Retinal pigment epithelial cell (primary cell): ENCODE data around the gene GET4.
"Not testable (repeated sequence)": the region's sequence is repeated elsewhere in the genome, so short reads cannot be mapped to it uniquely, and the experiment has no call there.

Experiments
- DNase-seq: peaks from one replicate; pipeline ENCODE4 v3.0.0-alpha.2; 2010; ENCODE audit warnings: low read depth
- H3K4me3 ChIP-seq: 2 replicates; pipeline ENCODE4 v1.5.1; 2011; ENCODE audit warnings: mild to moderate bottlenecking, low read length, control low read depth, moderate library complexity
- CTCF ChIP-seq: conservative IDR thresholded peaks from 2 replicates; pipeline ENCODE4 v1.5.1; 2011; ENCODE audit warnings: low read depth, low read length, control low read depth, inconsistent platforms

The GET4 gene

GRCh38 chr7:939843-940242, 63.5 kb downstream of the GET4 start:
- no peak for TF ChIP-seq CTCF
- no peak overlapping the region for H3K4me3 ChIP-seq
- no peak for DNase-seq

- no peak for DNase-seq
- TF ChIP-seq CTCF = no peak
- H3K4me3 ChIP-seq = no peak overlapping the region
Measured at GRCh38 chr7:940599-941408, 64.5 kb downstream of the GET4 start.

- not testable (repeated sequence) for DNase-seq, H3K4me3 ChIP-seq
Measured at GRCh38 chr7:943793-944192, 67.4 kb downstream of the GET4 start.

- H3K4me3 ChIP-seq = no peak overlapping the region
- no peak for DNase-seq
- no peak for TF ChIP-seq CTCF
Measured at GRCh38 chr7:944744-945143, 68.4 kb downstream of the GET4 start.

GRCh38 chr7:945147-945555, 68.8 kb downstream of the GET4 start:
- H3K4me3 ChIP-seq = no peak overlapping the region
- TF ChIP-seq CTCF = no peak

GRCh38 chr7:945556-946255, 69.4 kb downstream of the GET4 start:
- H3K4me3 ChIP-seq = no peak overlapping the region
- no peak for TF ChIP-seq CTCF
- DNase-seq = no peak

More at GRCh38 chr7:945147-945555, 68.8 kb downstream of the GET4 start:
- DNase-seq = no peak
